ENCODE measurements around the gene ARPC5.
A peak's percentile ranks its signal among the peaks of the same experiment; 100 is the strongest.

Gene ARPC5

DNA sequence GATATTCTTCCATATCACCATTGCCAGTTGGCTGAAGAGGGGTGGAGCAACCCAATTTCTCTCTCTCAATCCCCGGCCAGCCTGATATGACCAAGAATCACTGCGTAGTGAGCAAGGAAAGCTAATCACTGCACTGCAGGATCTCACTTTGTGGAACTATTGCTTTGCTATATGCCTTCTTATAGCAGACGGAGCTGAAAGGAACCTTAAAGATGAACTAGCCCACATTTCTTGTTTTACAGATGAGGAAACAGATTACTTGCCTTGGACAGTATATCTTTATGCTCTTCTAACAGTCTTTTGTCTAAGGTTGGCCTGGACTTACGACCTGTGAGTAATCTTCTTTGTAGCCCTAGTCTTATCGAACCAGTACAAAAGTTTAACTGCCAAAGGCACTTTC, 9.9 kb upstream of the ARPC5 start:
- H3K27ac ChIP-seq: no peak overlapping the region
- TF ChIP-seq, protein P1, sequence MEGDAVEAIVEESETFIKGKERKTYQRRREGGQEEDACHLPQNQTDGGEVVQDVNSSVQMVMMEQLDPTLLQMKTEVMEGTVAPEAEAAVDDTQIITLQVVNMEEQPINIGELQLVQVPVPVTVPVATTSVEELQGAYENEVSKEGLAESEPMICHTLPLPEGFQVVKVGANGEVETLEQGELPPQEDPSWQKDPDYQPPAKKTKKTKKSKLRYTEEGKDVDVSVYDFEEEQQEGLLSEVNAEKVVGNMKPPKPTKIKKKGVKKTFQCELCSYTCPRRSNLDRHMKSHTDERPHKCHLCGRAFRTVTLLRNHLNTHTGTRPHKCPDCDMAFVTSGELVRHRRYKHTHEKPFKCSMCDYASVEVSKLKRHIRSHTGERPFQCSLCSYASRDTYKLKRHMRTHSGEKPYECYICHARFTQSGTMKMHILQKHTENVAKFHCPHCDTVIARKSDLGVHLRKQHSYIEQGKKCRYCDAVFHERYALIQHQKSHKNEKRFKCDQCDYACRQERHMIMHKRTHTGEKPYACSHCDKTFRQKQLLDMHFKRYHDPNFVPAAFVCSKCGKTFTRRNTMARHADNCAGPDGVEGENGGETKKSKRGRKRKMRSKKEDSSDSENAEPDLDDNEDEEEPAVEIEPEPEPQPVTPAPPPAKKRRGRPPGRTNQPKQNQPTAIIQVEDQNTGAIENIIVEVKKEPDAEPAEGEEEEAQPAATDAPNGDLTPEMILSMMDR (conservative IDR thresholded peaks at IDR 0.05): no peak
- TF ChIP-seq ZFX (IDR thresholded peaks at IDR 0.05): no peak

DNA sequence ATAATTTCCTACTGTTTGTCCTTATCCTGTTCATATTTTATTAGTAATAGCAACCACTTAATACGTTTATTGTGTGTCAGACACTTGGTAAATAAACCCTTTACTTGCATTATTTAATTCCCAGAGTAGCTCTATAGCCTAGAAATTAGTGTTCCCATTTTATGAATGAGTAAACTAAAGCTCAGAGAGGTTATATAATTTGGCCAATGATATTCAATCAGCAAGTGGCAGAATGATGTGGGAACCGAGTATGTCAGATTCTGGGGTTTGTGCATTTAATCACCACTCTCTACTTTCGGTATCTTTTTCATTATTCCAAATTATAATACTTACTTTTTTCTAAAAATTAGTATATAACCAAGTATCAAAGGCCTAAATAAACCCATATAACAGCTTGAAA, 6.6 kb upstream of the ARPC5 start:
- no peak for TF ChIP-seq ZFX (IDR thresholded peaks at IDR 0.05)
- TF ChIP-seq, protein P1 (conservative IDR thresholded peaks at IDR 0.05): no peak
- H3K27ac ChIP-seq: no peak overlapping the region

DNA sequence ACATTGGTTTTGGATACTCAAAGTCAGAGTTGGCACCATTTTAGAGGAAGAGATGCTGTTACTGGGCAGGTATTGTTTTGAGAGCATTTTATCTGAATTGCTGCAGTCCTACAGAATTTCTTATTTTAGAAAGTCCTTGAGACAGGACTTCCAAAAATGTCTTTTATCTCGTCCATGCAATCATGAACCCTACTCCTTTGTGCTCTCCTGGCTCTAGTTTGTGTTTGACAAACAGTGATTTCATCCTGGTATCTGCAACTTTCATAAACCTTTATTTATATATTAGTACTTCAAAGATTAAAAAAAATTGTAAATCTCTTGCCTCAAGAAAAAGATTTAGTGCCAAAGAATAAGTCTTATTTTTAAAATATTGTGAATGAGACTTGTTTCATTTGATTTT, 4.6 kb upstream of the ARPC5 start:
- peak overlapping the region; percentile 23; the same call in 1 of the 2 replicates for H3K27ac ChIP-seq

DNA sequence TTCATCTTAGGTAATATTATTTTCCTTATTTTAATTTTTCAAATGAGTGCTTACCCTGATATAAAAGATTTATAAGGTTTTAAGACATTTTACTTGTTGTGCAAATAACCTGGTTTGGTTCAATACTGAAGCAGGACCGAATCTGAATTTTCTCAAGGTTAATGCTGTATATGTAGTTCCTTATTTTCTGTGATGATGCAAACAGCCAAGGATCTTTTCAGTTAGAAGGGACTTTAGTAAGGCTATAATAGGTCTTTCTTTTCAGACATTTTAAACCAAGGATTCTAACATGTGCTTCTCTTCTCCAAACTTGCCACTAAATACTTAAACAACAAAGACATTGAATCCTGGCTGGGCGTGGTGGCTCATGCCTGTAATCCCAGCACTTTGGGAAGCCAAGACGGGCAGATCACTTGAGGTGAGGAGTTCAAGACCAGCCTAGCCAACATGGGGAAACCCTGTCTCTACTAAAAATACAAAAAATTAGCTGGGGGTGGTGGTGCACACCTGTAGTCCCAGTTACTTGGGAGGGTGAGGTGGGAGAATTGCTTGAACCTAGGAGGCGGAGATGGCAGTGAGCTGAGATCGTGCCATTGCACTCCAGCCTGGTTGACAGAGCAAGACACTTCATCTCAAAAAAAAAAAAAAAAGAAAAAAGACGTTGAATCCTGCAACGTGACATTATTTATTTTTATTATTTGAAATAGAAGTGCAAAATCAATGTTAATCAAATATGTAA, 3.2 kb upstream of the ARPC5 start:
- no peak overlapping the region for H3K27ac ChIP-seq
- no peak for TF ChIP-seq ZFX (IDR thresholded peaks at IDR 0.05)
- TF ChIP-seq, protein P1 (conservative IDR thresholded peaks at IDR 0.05): no peak

More for the DNA sequence above, 4.6 kb upstream of the ARPC5 start:
- no peak for TF ChIP-seq ZFX (IDR thresholded peaks at IDR 0.05)
- TF ChIP-seq, protein P1 (conservative IDR thresholded peaks at IDR 0.05): no peak

DNA sequence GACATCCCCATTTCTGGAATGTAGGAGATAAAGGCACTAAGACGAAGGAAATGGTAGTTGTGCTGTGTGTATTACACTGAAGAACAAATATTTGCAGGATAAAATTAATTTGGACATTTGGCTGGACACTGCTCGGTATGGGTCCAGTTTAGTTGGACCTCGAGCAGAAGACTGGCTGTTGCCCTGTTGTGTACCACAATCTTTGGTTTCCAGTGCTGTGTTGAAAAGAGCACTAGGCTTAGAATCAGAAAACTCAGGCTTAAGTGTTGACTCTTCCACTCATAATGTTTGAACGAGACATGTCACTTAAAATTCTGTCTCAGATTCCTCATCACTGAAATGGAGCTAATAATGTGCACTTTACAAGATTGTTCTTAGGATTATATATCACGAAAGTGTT, 1.2 kb upstream of the ARPC5 start:
- no peak overlapping the region for H3K27ac ChIP-seq
- TF ChIP-seq, protein P1 (conservative IDR thresholded peaks at IDR 0.05): no peak

DNA sequence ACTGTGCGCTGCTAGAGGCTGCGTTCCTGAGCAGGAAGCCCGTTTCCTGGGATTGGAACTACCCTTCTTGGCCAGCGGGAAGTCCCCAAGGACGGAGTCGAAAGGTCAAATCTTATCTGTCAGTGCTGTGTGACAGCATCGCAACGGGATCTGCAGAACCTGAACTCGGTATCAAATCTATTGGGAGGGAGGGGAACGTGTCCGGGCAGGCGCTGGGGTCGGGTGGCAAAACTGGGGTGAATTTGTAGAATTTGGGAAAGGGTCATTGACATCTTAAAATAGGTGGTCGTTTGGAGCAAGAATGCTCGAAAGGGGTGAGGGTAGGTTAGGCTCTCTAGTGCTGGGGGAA, 725 bp upstream of the ARPC5 start:
- H3K27ac ChIP-seq: peak overlapping the region; percentile 16; the same call in 1 of the 2 replicates
- TF ChIP-seq ZFX (IDR thresholded peaks at IDR 0.05): no peak
- TF ChIP-seq, protein P1 (conservative IDR thresholded peaks at IDR 0.05): no peak

DNA sequence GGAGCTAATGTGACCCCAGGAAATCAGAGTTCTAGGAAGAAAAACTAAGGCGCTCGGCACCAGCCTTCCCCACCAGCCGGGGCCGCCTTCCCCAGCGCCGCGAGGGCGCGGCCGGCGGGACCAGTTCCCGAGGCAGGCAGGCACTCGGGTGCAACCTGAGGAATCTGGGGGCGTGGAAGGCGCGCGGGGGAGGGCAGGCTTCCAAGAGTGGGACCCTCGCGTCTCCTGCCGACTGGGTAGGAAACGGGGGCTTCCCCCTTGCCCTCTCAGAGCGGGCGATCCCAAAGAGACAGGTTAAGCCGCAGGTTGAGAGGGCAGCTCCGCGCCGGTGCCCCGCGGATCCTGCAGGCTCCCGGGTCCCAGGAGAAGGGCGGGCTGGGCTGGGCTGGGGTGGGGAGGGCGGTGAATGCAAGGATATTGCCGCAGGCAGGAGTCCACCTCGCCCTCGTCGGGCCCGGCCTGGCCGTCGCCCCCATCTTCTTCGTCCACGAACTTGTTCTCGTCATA, 431 bp downstream of the ARPC5 start:
- TF ChIP-seq, protein P1 (conservative IDR thresholded peaks at IDR 0.05): no peak
- TF ChIP-seq ZFX (IDR thresholded peaks at IDR 0.05): peak; percentile 68; the same call in 1 of the 2 replicates
- peak overlapping the region; percentile 86 for H3K27ac ChIP-seq

Measured in C4-2B (cell line).